SK-N-MC (cell line): Measurements from ENCODE around the gene ADAM33.

Experiments
- EZH2 ChIP-seq: fragments of 200-600 bp; sonication (generic); IDR thresholded peaks from one replicate; pipeline ENCODE4 v1.6.1; 2017; ENCODE audit warnings: antibody characterized with exemption
- FOXP2 ChIP-seq: optimal IDR thresholded peaks from 2 replicates; pipeline ENCODE3; 2011; ENCODE audit warnings: mild to moderate bottlenecking, moderate library complexity; ENCODE audit not compliant: insufficient read depth; ENCODE audit errors: extremely low read length, control extremely low read depth
- POLR2AphosphoS5 ChIP-seq: IDR thresholded peaks from 2 replicates; pipeline ENCODE4 v1.6.1; 2012; ENCODE audit warnings: mild to moderate bottlenecking, low read depth, low read length, borderline replicate concordance

- TF ChIP-seq EZH2 (no peak), POLR2AphosphoS5 (no peak), FOXP2 (no peak)
Observed at GRCh38 chr20:3674995-3675900, 6.6 kb downstream of the ADAM33 start.
